Measurements from ENCODE around the gene TMEM170A. TPM values are rescaled to one million over a fixed set of nuclear protein-coding genes. Genes with fewer than 3 reads are reported as not detected.
"Not testable (repeated sequence)": the region's sequence is repeated elsewhere in the genome, so short reads cannot be mapped to it uniquely, and the experiment has no call there.

TMEM170A gene
- total RNA-seq, 2 donors from 2014 or later = 39.7 to 46.5 TPM

- Mint-ChIP-seq H3K36me3 (ENCODE audit: low read depth) (no peaks in the 10 kb centered on the region), H3K27me3 (no peaks in the 10 kb centered on the region), H3K4me3 (no peak overlapping the region), H3K4me1 (peaks cover 61% of the 10 kb centered on the region), H3K27ac (no peak overlapping the region)
- H3K9me3 ChIP-seq (ENCODE audit: control insufficient read depth, low read length, poor library complexity, severe bottlenecking) = no peaks in the 10 kb centered on the region
- ATAC-seq = no peak
- no peak for DNase-seq
Measured at GRCh38 chr16:75457485-75458021, 6.9 kb downstream of the TMEM170A start.

- H3K36me3 Mint-ChIP-seq (ENCODE audit: low read depth) = no peaks in the 10 kb centered on the region
- no peak overlapping the region for H3K27ac Mint-ChIP-seq
- peaks cover 58% of the 10 kb centered on the region for H3K4me1 Mint-ChIP-seq
- DNase-seq (no peak), ATAC-seq (no peak)
- H3K9me3 ChIP-seq (ENCODE audit: control insufficient read depth, low read length, poor library complexity, severe bottlenecking) = no peaks in the 10 kb centered on the region
- H3K27me3 Mint-ChIP-seq = no peaks in the 10 kb centered on the region
- H3K4me3 Mint-ChIP-seq = no peak overlapping the region
Measured at GRCh38 chr16:75456971-75457370, 7.5 kb downstream of the TMEM170A start.

- not testable (repeated sequence) for H3K4me3 Mint-ChIP-seq; H3K27me3 Mint-ChIP-seq; DNase-seq; H3K9me3 ChIP-seq (ENCODE audit: control insufficient read depth, low read length, poor library complexity, severe bottlenecking); H3K36me3 Mint-ChIP-seq (ENCODE audit: low read depth); ATAC-seq; H3K27ac Mint-ChIP-seq
- peaks cover 56% of the 10 kb centered on the region for H3K4me1 Mint-ChIP-seq
Measured at GRCh38 chr16:75456486-75456885, 8.0 kb downstream of the TMEM170A start.

GRCh38 chr16:75455677-75456076 is 8.8 kb downstream of the TMEM170A start:
- H3K9me3 ChIP-seq (ENCODE audit: control insufficient read depth, low read length, poor library complexity, severe bottlenecking) = no peaks in the 10 kb centered on the region
- no peaks in the 10 kb centered on the region for H3K36me3 Mint-ChIP-seq (ENCODE audit: low read depth)
- no peak for ATAC-seq
- DNase-seq = no peak
- H3K4me1 Mint-ChIP-seq = peaks cover 51% of the 10 kb centered on the region
- H3K4me3 Mint-ChIP-seq = no peak overlapping the region
- no peak overlapping the region for H3K27ac Mint-ChIP-seq
- no peaks in the 10 kb centered on the region for H3K27me3 Mint-ChIP-seq

GRCh38 chr16:75452464-75453190 is 11.9 kb downstream of the TMEM170A start:
- H3K27me3 Mint-ChIP-seq = no peaks in the 10 kb centered on the region
- H3K4me3 Mint-ChIP-seq = no peak overlapping the region
- H3K4me1 Mint-ChIP-seq = peaks cover 41% of the 10 kb centered on the region
- no peaks in the 10 kb centered on the region for H3K36me3 Mint-ChIP-seq (ENCODE audit: low read depth)
- no peak for DNase-seq
- H3K9me3 ChIP-seq (ENCODE audit: control insufficient read depth, low read length, poor library complexity, severe bottlenecking) = no peaks in the 10 kb centered on the region
- peak overlapping the region; percentile 11 for H3K27ac Mint-ChIP-seq
- ATAC-seq = no peak

GRCh38 chr16:75446416-75446815 is 18.1 kb downstream of the TMEM170A start:
- Mint-ChIP-seq H3K27ac (no peak overlapping the region), H3K27me3 (no peaks in the 10 kb centered on the region), H3K4me1 (peaks cover 9% of the 10 kb centered on the region), H3K4me3 (no peak overlapping the region), H3K36me3 (ENCODE audit: low read depth) (no peaks in the 10 kb centered on the region)
- ATAC-seq = no peak
- no peak for DNase-seq
- no peaks in the 10 kb centered on the region for H3K9me3 ChIP-seq (ENCODE audit: control insufficient read depth, low read length, poor library complexity, severe bottlenecking)

- H3K36me3 Mint-ChIP-seq (ENCODE audit: low read depth) = no peaks in the 10 kb centered on the region
- DNase-seq (no peak), ATAC-seq (no peak)
- no peaks in the 10 kb centered on the region for H3K9me3 ChIP-seq (ENCODE audit: control insufficient read depth, low read length, poor library complexity, severe bottlenecking)
- no peak overlapping the region for H3K27ac Mint-ChIP-seq
- H3K4me3 Mint-ChIP-seq = no peak overlapping the region
- H3K4me1 Mint-ChIP-seq = peaks cover 9% of the 10 kb centered on the region
- no peaks in the 10 kb centered on the region for H3K27me3 Mint-ChIP-seq
Measured at GRCh38 chr16:75445298-75445697, 19.2 kb downstream of the TMEM170A start.

GRCh38 chr16:75443298-75443697 is 21.2 kb downstream of the TMEM170A start:
- Mint-ChIP-seq H3K27me3 (no peaks in the 10 kb centered on the region), H3K36me3 (ENCODE audit: low read depth) (peaks cover under 1% of the 10 kb centered on the region), H3K4me1 (peaks cover 6% of the 10 kb centered on the region), H3K4me3 (no peak overlapping the region), H3K27ac (no peak overlapping the region)
- ATAC-seq = no peak
- no peaks in the 10 kb centered on the region for H3K9me3 ChIP-seq (ENCODE audit: control insufficient read depth, low read length, poor library complexity, severe bottlenecking)
- no peak for DNase-seq

GRCh38 chr16:75433732-75434413 is 30.6 kb downstream of the TMEM170A start:
- ATAC-seq (peak; percentile 79), DNase-seq (peak in 2 of 3 donors; percentile 57 to 68)
- Mint-ChIP-seq H3K36me3 (ENCODE audit: low read depth) (peaks cover 8% of the 10 kb centered on the region), H3K4me3 (peak overlapping the region; percentile 93), H3K27me3 (no peaks in the 10 kb centered on the region), H3K27ac (peak overlapping the region; percentile 98), H3K4me1 (peaks cover 20% of the 10 kb centered on the region)
- H3K9me3 ChIP-seq (ENCODE audit: control insufficient read depth, low read length, poor library complexity, severe bottlenecking) = no peaks in the 10 kb centered on the region

- peaks cover 23% of the 10 kb centered on the region for H3K4me1 Mint-ChIP-seq
- no peaks in the 10 kb centered on the region for H3K27me3 Mint-ChIP-seq
- H3K27ac Mint-ChIP-seq = peak within 1 kb of the TSS; percentile 98
- H3K36me3 Mint-ChIP-seq (ENCODE audit: low read depth) = peaks cover 6% of the 10 kb centered on the region
- H3K9me3 ChIP-seq (ENCODE audit: control insufficient read depth, low read length, poor library complexity, severe bottlenecking) = no peaks in the 10 kb centered on the region
- peak within 1 kb of the TSS; percentile 93 for H3K4me3 Mint-ChIP-seq
- ATAC-seq = peak; percentile 87
- peak; percentile 92 to 93 (median 92) for DNase-seq
Measured at GRCh38 chr16:75432828-75433731, 31.4 kb downstream of the TMEM170A start, which contains the start of gene CFDP1. Gene CFDP1, minus strand, starts transcription at chr16:75433503. Its CDS starts 151 bp downstream, at chr16:75433352.

GRCh38 chr16:75429621-75430403 is 34.7 kb downstream of the TMEM170A start:
- peaks cover 6% of the 10 kb centered on the region for H3K36me3 Mint-ChIP-seq (ENCODE audit: low read depth)
- peaks cover 29% of the 10 kb centered on the region for H3K4me1 Mint-ChIP-seq
- ATAC-seq = no peak
- DNase-seq = no peak
- no peak overlapping the region for H3K4me3 Mint-ChIP-seq
- no peaks in the 10 kb centered on the region for H3K9me3 ChIP-seq (ENCODE audit: control insufficient read depth, low read length, poor library complexity, severe bottlenecking)
- peak overlapping the region; percentile 60 for H3K27ac Mint-ChIP-seq
- H3K27me3 Mint-ChIP-seq = no peaks in the 10 kb centered on the region

- not testable (repeated sequence) for H3K9me3 ChIP-seq (ENCODE audit: control insufficient read depth, low read length, poor library complexity, severe bottlenecking); H3K27ac Mint-ChIP-seq; H3K36me3 Mint-ChIP-seq (ENCODE audit: low read depth); H3K4me3 Mint-ChIP-seq; H3K27me3 Mint-ChIP-seq; ATAC-seq; DNase-seq
- peaks cover 25% of the 10 kb centered on the region for H3K4me1 Mint-ChIP-seq
Measured at GRCh38 chr16:75426524-75426923, 38.0 kb downstream of the TMEM170A start.
